NCI-H526 (cell line): ENCODE results near the gene LGR5.

Source experiments
- DNase-seq, 2 experiments: peaks; one replicate each; lab custom pipeline; 2025; lab: John Stamatoyannopoulos, UW

LGR5 gene

GRCh38 chr12:71439613-71440344, at the start of gene LGR5:
LGR5 (plus strand) TSS chr12:71439798; CDS start chr12:71440081, 283 bp downstream.
- peak in 1 of 2 experiments; percentile 54 for DNase-seq

GRCh38 chr12:71392521-71393145, 47.0 kb upstream of the LGR5 start:
- peak; percentile 57 to 70 for DNase-seq

GRCh38 chr12:71393625-71394024, 46.0 kb upstream of the LGR5 start:
- DNase-seq = no peak

GRCh38 chr12:71397433-71397954, 42.1 kb upstream of the LGR5 start:
- DNase-seq = no peak

GRCh38 chr12:71399197-71399596, 40.4 kb upstream of the LGR5 start:
- no peak for DNase-seq

GRCh38 chr12:71400481-71400880, 39.1 kb upstream of the LGR5 start:
- no peak for DNase-seq

GRCh38 chr12:71405884-71406283, 33.7 kb upstream of the LGR5 start:
- no peak for DNase-seq

- DNase-seq = no peak
Observed at GRCh38 chr12:71407732-71408131, 31.9 kb upstream of the LGR5 start.

- DNase-seq = no peak
Observed at GRCh38 chr12:71410844-71411243, 28.8 kb upstream of the LGR5 start.

GRCh38 chr12:71411635-71412034, 28.0 kb upstream of the LGR5 start:
- DNase-seq = no peak

GRCh38 chr12:71415336-71416231, 24.0 kb upstream of the LGR5 start:
- DNase-seq = peak; percentile 6 to 78

- DNase-seq = no peak
Observed at GRCh38 chr12:71417181-71417580, 22.4 kb upstream of the LGR5 start.

GRCh38 chr12:71420775-71421406, 18.7 kb upstream of the LGR5 start:
- no peak for DNase-seq

GRCh38 chr12:71425568-71426299, 13.9 kb upstream of the LGR5 start:
- no peak for DNase-seq

GRCh38 chr12:71426300-71427047, 13.1 kb upstream of the LGR5 start:
- DNase-seq = no peak

- DNase-seq = no peak
Observed at GRCh38 chr12:71430756-71431155, 8.8 kb upstream of the LGR5 start.

- DNase-seq = no peak
Observed at GRCh38 chr12:71431991-71432390, 7.6 kb upstream of the LGR5 start.

GRCh38 chr12:71432936-71433335, 6.7 kb upstream of the LGR5 start:
- DNase-seq = no peak

- no peak for DNase-seq
Observed at GRCh38 chr12:71436696-71437095, 2.9 kb upstream of the LGR5 start.

- no peak for DNase-seq
Observed at GRCh38 chr12:71438670-71439361, 782 bp upstream of the LGR5 start.
